SU-DHL-6 (cell line): ENCODE measurements around the gene DACH1.

Experiments used
- H2AFZ ChIP-seq: fragments of 200-600 bp; sonication (generic); 2 replicates; pipeline ENCODE4 v1.6.1; 2014; ENCODE audit warnings: low read depth, mild to moderate bottlenecking, moderate library complexity, mixed read lengths, antibody characterized with exemption, low read length; ENCODE audit not compliant: severe bottlenecking
- H3F3A ChIP-seq: fragments of 200-600 bp; shearing (Covaris generic); 2 replicates; pipeline ENCODE4 v1.6.0; 2016; ENCODE audit warnings: antibody characterized with exemption, mild to moderate bottlenecking; ENCODE audit not compliant: insufficient read depth
- H3K27ac ChIP-seq: fragments of 200-600 bp; sonication (generic); 2 replicates; pipeline ENCODE4 v1.5.1; 2016; ENCODE audit warnings: low read depth, mild to moderate bottlenecking, low read length, moderate library complexity, mixed read lengths
- H3K27me3 ChIP-seq: fragments of 200-600 bp; sonication (generic), shearing (Covaris generic); 2 replicates; pipeline ENCODE4 v1.6.0; 2014; ENCODE audit warnings: mild to moderate bottlenecking, low read length
- H3K36me3 ChIP-seq: fragments of 200-600 bp; sonication (generic); 2 replicates; pipeline ENCODE4 v1.6.1; 2014; ENCODE audit warnings: mild to moderate bottlenecking, low read length, mixed read lengths
- H3K4me2 ChIP-seq: fragments of 300-600, 200-600 bp; shearing (Covaris generic), sonication (generic); 2 replicates; pipeline ENCODE4 v1.6.0; 2014; ENCODE audit warnings: low read length, low read depth, mild to moderate bottlenecking; ENCODE audit not compliant: poor library complexity, severe bottlenecking
- H3K4me3 ChIP-seq: fragments of 200-600 bp; sonication (generic); 2 replicates; pipeline ENCODE4 v1.5.1; 2014; ENCODE audit warnings: antibody characterized with exemption, low read length, mild to moderate bottlenecking, mixed read lengths; ENCODE audit not compliant: insufficient read depth, poor library complexity, severe bottlenecking
- H3K79me2 ChIP-seq: fragments of 200-600 bp; sonication (generic); 2 replicates; pipeline ENCODE4 v1.6.1; 2014; ENCODE audit warnings: mild to moderate bottlenecking, low read length, moderate library complexity; ENCODE audit not compliant: insufficient read depth
- H3K9ac ChIP-seq: fragments of 200-600 bp; sonication (generic); 2 replicates; pipeline ENCODE4 v1.7.0; 2014; ENCODE audit warnings: mild to moderate bottlenecking, low read length
- H3K9me2 ChIP-seq: fragments of 200-600 bp; sonication (generic); replicated peaks from 2 replicates; pipeline ENCODE4 v1.6.1; 2014; ENCODE audit warnings: low read length; ENCODE audit not compliant: insufficient read depth
- H3K9me3 ChIP-seq: fragments of 200-600 bp; sonication (generic); 2 replicates; pipeline ENCODE4 v1.6.1; 2014; ENCODE audit warnings: low read length, mixed read lengths; ENCODE audit not compliant: insufficient read depth
- H4K20me1 ChIP-seq: fragments of 200-600 bp; sonication (generic); 2 replicates; pipeline ENCODE4 v1.6.1; 2014; ENCODE audit warnings: low read depth, mild to moderate bottlenecking, antibody characterized with exemption, low read length, moderate library complexity, mixed read lengths
- CTCF ChIP-seq: fragments of 200-600 bp; sonication (generic); IDR thresholded peaks from one replicate; pipeline ENCODE4 v1.5.1; 2017; ENCODE audit warnings: antibody characterized with exemption, mild to moderate bottlenecking, low read length, moderate library complexity; ENCODE audit not compliant: insufficient read depth, poor library complexity, severe bottlenecking
- EZH2phosphoT487 ChIP-seq: fragments of 200-600 bp; sonication (generic), shearing (Covaris generic); conservative IDR thresholded peaks from 2 replicates; pipeline ENCODE4 v1.6.1; 2018; ENCODE audit warnings: mild to moderate bottlenecking, antibody characterized with exemption, low read length, moderate library complexity, mixed read lengths

Gene DACH1

GRCh38 chr13:71632721-71633120 lies 234.3 kb downstream of the DACH1 start:
- no peak overlapping the region for H3K4me2 ChIP-seq

GRCh38 chr13:71632206-71632605 lies 234.8 kb downstream of the DACH1 start:
- Histone ChIP-seq H2AFZ (no peak overlapping the region), H3K79me2 (no peaks in the 10 kb centered on the region), H3K36me3 (no peaks in the 10 kb centered on the region), H3F3A (no peaks in the 10 kb centered on the region), H3K4me2 (no peak overlapping the region), H3K9me2 (no peaks in the 10 kb centered on the region), H3K9me3 (no peaks in the 10 kb centered on the region), H3K27me3 (no peaks in the 10 kb centered on the region), H4K20me1 (no peaks in the 10 kb centered on the region), H3K27ac (no peak overlapping the region), H3K9ac (no peak overlapping the region), H3K4me3 (no peak overlapping the region)
- no peak for TF ChIP-seq CTCF

More at GRCh38 chr13:71632721-71633120, 234.3 kb downstream of the DACH1 start:
- Histone ChIP-seq H3K9me2 (no peaks in the 10 kb centered on the region), H3K4me3 (no peak overlapping the region), H3K79me2 (no peaks in the 10 kb centered on the region), H3K27ac (no peak overlapping the region), H3K36me3 (no peaks in the 10 kb centered on the region), H2AFZ (no peak overlapping the region), H3K9me3 (no peaks in the 10 kb centered on the region), H3K9ac (no peak overlapping the region), H3F3A (no peaks in the 10 kb centered on the region), H3K27me3 (no peaks in the 10 kb centered on the region), H4K20me1 (no peaks in the 10 kb centered on the region)
- no peak for TF ChIP-seq CTCF

DNA sequence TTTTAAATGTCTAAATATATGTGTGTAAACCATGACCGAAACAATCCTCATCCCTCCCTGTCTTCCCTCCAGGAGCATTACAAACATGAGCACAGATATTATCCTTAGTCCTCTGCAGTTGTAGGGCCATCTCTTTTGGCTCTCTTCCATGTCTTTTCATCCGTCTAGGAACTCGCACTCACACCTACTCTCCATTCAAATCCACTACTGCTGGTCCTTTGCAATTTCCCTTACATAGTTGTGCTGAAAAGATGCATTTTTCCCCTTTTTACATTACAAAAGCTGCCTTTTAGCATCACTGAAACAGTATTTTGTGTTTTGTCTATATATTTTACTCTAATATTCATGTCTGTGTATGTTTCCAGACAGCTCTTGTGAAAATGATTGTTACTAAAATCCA lies 237.8 kb downstream of the DACH1 start:
- Histone ChIP-seq H3K9me2 (no peaks in the 10 kb centered on the region), H3F3A (no peaks in the 10 kb centered on the region), H3K27ac (no peak overlapping the region), H2AFZ (no peak overlapping the region), H3K79me2 (no peaks in the 10 kb centered on the region), H4K20me1 (no peaks in the 10 kb centered on the region), H3K27me3 (no peaks in the 10 kb centered on the region), H3K36me3 (no peaks in the 10 kb centered on the region), H3K4me2 (no peak overlapping the region), H3K9me3 (no peaks in the 10 kb centered on the region), H3K9ac (no peak overlapping the region), H3K4me3 (no peak overlapping the region)
- no peak for TF ChIP-seq EZH2phosphoT487
- no peak for TF ChIP-seq CTCF
